ENCODE results near the gene ZNF560. TPM values are rescaled to one million over a fixed set of nuclear protein-coding genes. Genes with fewer than 3 reads are reported as not detected.

Gene ZNF560
- total RNA-seq, 1 donor from 2014 or later = under 0.01 TPM

GRCh38 chr19:9453953-9454352 lies 44.5 kb downstream of the ZNF560 start:
- TF ChIP-seq CTCF (IDR thresholded peaks at IDR 0.05; ENCODE audit: insufficient read depth, low read length, severe bottlenecking) = no peak
- Histone ChIP-seq H3K4me3 (ENCODE audit: low read depth, low read length) (no peak overlapping the region), H3K36me3 (ENCODE audit: control insufficient read depth, insufficient read depth, low read length) (no peaks in the 10 kb centered on the region), H3K27me3 (ENCODE audit: control insufficient read depth, insufficient read depth, low read length) (no peaks in the 10 kb centered on the region)
- no peak for FAIRE-seq
- DNase-seq (ENCODE audit: low read depth) = no peak

GRCh38 chr19:9445037-9445436 lies 53.4 kb downstream of the ZNF560 start:
- H3K4me3 ChIP-seq (ENCODE audit: low read depth, low read length) = no peak overlapping the region
- DNase-seq (ENCODE audit: low read depth) (no peak), FAIRE-seq (no peak)
- no peak for TF ChIP-seq CTCF (IDR thresholded peaks at IDR 0.05; ENCODE audit: insufficient read depth, low read length, severe bottlenecking)
- H3K27me3 ChIP-seq (ENCODE audit: control insufficient read depth, insufficient read depth, low read length) = no peaks in the 10 kb centered on the region
- H3K36me3 ChIP-seq (ENCODE audit: control insufficient read depth, insufficient read depth, low read length) = no peaks in the 10 kb centered on the region

GRCh38 chr19:9436358-9436757 lies 62.1 kb downstream of the ZNF560 start:
- FAIRE-seq (no peak), DNase-seq (ENCODE audit: low read depth) (no peak)
- Histone ChIP-seq H3K27me3 (ENCODE audit: control insufficient read depth, insufficient read depth, low read length) (no peaks in the 10 kb centered on the region), H3K4me3 (ENCODE audit: low read depth, low read length) (no peak overlapping the region), H3K36me3 (ENCODE audit: control insufficient read depth, insufficient read depth, low read length) (peaks cover 4% of the 10 kb centered on the region)
- TF ChIP-seq CTCF (IDR thresholded peaks at IDR 0.05; ENCODE audit: insufficient read depth, low read length, severe bottlenecking) = no peak

DNA sequence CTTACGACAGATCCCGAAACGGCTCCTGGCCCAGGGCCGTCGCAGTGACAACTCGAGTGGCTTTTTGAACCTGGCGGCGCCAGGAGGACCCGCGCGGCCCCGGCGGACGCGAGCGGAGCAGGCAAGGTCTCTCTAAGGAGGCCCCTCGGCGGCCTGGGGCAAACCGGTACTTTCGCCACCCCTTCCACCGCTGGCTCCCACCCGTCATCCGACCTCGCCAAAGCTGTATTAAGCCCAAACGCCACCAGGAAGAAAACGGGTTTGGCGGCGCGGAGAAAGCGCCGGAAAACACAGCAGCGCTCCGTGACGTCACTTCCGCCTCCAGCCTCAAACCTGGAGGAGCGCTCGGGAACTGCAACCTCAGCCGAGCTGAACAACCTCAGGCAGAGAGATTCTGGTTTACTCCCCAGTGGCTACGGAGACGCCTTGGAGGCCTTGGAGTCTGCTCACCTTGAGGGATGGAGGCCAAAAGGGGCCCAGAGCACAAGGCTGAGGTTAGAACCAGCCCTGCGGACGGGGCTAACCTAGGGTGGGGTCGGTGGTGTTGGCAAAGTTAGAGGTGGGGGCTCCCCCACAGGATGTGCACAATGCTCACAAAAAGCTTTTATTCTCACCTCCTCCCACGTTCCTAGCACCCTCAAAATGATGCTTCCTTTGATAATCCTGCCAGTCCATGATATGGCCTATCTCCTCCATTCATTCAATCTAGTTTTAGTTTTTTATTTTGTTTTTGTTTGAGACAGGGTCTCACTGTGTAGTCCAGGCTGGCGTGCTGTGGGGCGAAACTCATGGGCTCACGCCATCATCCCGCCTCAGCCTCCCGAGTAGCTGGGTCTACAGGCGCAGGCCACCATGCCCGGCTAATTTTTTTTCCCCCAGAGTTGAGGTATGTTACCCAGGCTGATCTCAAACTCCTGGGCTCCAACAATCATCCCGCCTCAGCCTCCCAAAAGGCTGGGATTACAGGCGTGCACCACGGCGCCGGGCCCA lies 62.8 kb downstream of the ZNF560 start, which contains the start of gene ZNF266:
TSS of gene ZNF266 (minus strand) at position 295 of the 990 bp plus-strand sequence. CDS start 15,484 bp downstream, outside the sequence.
- peak; percentile 85 for TF ChIP-seq CTCF (IDR thresholded peaks at IDR 0.05; ENCODE audit: insufficient read depth, low read length, severe bottlenecking)
- FAIRE-seq = peak; percentile 68
- Histone ChIP-seq H3K4me3 (ENCODE audit: low read depth, low read length) (peak within 1 kb of the TSS; percentile 66), H3K27me3 (ENCODE audit: control insufficient read depth, insufficient read depth, low read length) (no peaks in the 10 kb centered on the region), H3K36me3 (ENCODE audit: control insufficient read depth, insufficient read depth, low read length) (peaks cover 4% of the 10 kb centered on the region)
- DNase-seq (ENCODE audit: low read depth) = peak; percentile 79

- peak; percentile 9 for DNase-seq (ENCODE audit: low read depth)
- FAIRE-seq = no peak
- Histone ChIP-seq H3K27me3 (ENCODE audit: control insufficient read depth, insufficient read depth, low read length) (no peaks in the 10 kb centered on the region), H3K36me3 (ENCODE audit: control insufficient read depth, insufficient read depth, low read length) (peaks cover 4% of the 10 kb centered on the region), H3K4me3 (ENCODE audit: low read depth, low read length) (no peak overlapping the region)
- peak; percentile 44 for TF ChIP-seq CTCF (IDR thresholded peaks at IDR 0.05; ENCODE audit: insufficient read depth, low read length, severe bottlenecking)
Measured at GRCh38 chr19:9431475-9431874, 66.9 kb downstream of the ZNF560 start.

Measured in bronchial epithelial cell (primary cell).